SK-MEL-5 (cell line): Measurements from ENCODE around the gene OR14A2. TPM values are rescaled to one million over a fixed set of nuclear protein-coding genes. Genes with fewer than 3 reads are reported as not detected.

ENCODE experiments used
- DNase-seq: peaks from one replicate; pipeline ENCODE4 v3.0.0-alpha.2; 2016; ENCODE audit warnings: low read depth, low spot score
- in situ Hi-C: cut with HindIII; loops from 2 replicates; pipeline ENCODE4 v1.10.0; 2016; ENCODE audit warnings: low sequenced_read_pairs, high pct_unique_total_duplicates, low pct_unique_long_range_greater_than_20kb
- total RNA-seq: library from RNA; depleted of rRNA; stranded (reverse); fragments of >200 nt; shearing (Covaris generic); gene quantifications from 2 replicates; pipeline ENCODE4 v1.2.3, GENCODE V29; 2014; rRNA removed

Gene OR14A2
- total RNA-seq, 1 experiment from 2014 or later: not detected

- in situ Hi-C loops: no loop called here
- DNase-seq: no peak
Observed at GRCh38 chr1:247679639-247680038, 68.3 kb downstream of the OR14A2 start, which contains the start of gene OR13G1. Gene OR13G1 (minus strand): TSS chr1:247679739. CDS start chr1:247673041, 6,698 bp downstream.

Other genes starting within 250 kb of the OR14A2 start
- gene OR2C3, start 211.7 kb downstream of the OR14A2 start, total RNA-seq: 0.03 and 0.05 TPM in 2 replicates
- gene GCSAML, start 199.0 kb downstream of the OR14A2 start, total RNA-seq: 0.32 and 0.43 TPM in 2 replicates
- gene OR2G2, start 159.8 kb downstream of the OR14A2 start, total RNA-seq: not detected in 2 replicates
- gene OR2G3, start 142.6 kb downstream of the OR14A2 start, total RNA-seq: not detected in 2 replicates
- not detected in 2 replicates for gene OR13G1, start 68.4 kb downstream of the OR14A2 start, total RNA-seq
- gene OR6F1, start 31.5 kb downstream of the OR14A2 start, total RNA-seq: not detected in 2 replicates
- gene OR14K1, start 9.5 kb downstream of the OR14A2 start, total RNA-seq: not detected in 2 replicates
- gene OR1C1, start 12.4 kb upstream of the OR14A2 start, total RNA-seq: not detected in 2 replicates
- not detected in 2 replicates for gene OR14A16, start 76.0 kb upstream of the OR14A2 start, total RNA-seq
- gene OR11L1, start 93.8 kb upstream of the OR14A2 start, total RNA-seq: not detected in 2 replicates
- 0.13 and 0.16 TPM in 2 replicates for gene TRIM58, start 109.0 kb upstream of the OR14A2 start, total RNA-seq
- gene OR2W3, start 147.4 kb upstream of the OR14A2 start, total RNA-seq: not detected in 2 replicates
- not detected in 2 replicates for gene OR2T8, start 172.1 kb upstream of the OR14A2 start, total RNA-seq
- gene OR2AJ1, start 176.7 kb upstream of the OR14A2 start, total RNA-seq: not detected in 2 replicates
- not detected in 2 replicates for gene OR2L8, start 200.7 kb upstream of the OR14A2 start, total RNA-seq
- not detected in 2 replicates for gene OR2AK2, start 217.1 kb upstream of the OR14A2 start, total RNA-seq